Non-pigmented ciliary epithelial cell (primary cell): Measurements from ENCODE around the gene IFNG-AS1.

ENCODE experiments used
- DNase-seq: peaks from one replicate; pipeline ENCODE4 v3.0.0-alpha.2; 2010; ENCODE audit warnings: low read depth

IFNG-AS1 gene

DNA sequence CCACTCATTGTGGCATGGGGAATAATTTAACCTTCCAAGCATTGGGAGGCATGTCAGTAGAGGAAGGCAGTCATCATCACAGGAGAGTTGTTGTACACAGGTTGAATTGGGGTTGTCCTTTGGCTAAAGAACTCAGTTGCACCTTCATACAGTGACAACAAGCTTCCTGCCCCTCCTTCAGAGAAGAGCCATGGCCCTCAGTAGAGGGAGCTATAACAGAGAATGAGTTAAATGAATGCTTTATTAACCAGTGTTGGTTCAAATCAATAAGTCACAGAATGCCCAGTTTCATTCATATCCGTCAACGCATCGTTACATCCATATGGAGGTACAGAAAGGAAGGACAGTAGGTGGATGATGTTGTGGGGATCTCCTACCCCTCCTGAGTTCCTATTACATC is 4.8 kb downstream of the IFNG-AS1 start:
- no peak for DNase-seq

DNA sequence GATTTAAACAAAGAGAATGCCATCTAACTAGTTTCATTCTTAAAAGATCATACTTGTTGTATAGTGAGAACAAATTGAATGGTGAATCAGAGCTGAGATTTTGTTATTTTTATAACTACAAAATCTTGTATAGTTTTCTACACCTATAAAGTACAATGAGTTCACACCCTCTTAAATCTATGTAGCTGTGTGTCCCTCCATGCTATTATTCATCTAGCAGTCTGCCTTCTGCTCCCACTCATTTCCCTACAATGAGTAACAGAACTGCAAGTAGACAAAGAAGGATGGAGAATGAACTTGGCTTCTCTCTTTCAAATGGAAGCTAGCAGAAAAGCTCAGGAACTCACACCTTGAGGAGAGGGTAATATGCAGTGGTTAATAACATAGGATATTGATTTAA is 7.1 kb downstream of the IFNG-AS1 start:
- no peak for DNase-seq

DNA sequence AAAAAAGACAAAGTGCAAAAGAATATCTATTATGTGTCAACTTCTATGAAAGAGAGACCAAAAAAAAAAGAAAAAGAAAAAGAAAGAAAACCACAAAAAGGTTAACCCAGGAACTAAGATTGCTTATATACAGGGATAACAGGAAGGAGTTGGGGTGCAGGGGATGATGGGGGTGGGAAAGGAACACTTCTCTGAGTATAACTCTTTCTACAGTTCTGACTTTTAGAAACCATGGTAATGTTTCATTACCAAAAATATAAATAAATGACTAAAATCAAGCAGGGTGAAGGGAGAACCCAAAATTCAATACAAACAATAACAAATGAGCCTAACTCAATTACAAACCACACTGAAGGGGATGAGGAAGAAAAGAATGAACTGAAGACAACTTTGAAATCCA is 9.1 kb downstream of the IFNG-AS1 start:
- no peak for DNase-seq

- no peak for DNase-seq
Measured at GRCh38 chr12:67999244-67999643, 10.0 kb downstream of the IFNG-AS1 start.

GRCh38 chr12:68001486-68002466 is 12.5 kb downstream of the IFNG-AS1 start:
- no peak for DNase-seq

- DNase-seq, result no peak
Measured at GRCh38 chr12:68003777-68004176, 14.5 kb downstream of the IFNG-AS1 start.

- DNase-seq, result no peak
Measured at GRCh38 chr12:68007033-68007432, 17.8 kb downstream of the IFNG-AS1 start.

- DNase-seq, result no peak
Measured at GRCh38 chr12:68007466-68007865, 18.2 kb downstream of the IFNG-AS1 start.

DNA sequence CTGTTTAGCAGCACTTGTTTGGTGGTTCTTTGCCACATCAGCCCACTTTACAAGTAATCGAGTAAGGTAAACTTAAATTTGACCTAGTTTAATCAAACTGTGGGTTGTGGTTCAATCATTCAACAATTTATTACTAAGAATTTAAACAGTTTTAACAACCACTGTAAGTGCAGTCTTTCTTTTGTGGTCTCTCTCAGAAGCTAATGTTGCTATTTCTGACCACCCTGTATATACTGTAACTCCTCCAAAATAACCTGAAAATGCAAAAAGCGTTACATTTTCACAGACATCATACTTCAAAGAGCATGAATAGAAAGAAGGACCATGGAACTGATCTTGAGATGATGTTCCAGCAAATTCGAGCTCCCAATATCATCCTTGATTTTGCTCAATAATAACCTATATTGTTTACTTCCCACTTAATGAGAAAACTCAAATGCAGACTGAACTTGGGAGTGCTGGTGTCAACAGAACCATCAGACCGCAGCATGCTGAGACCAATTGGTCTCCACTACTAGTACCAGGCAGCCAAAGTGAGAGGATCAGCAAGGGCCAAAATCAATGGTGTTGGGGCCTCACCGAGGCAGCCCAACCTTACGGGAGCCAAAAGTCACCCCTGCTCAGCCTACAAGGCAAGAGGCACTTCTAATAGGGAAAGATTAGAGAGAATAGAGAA is 22.1 kb downstream of the IFNG-AS1 start:
- no peak for DNase-seq

DNA sequence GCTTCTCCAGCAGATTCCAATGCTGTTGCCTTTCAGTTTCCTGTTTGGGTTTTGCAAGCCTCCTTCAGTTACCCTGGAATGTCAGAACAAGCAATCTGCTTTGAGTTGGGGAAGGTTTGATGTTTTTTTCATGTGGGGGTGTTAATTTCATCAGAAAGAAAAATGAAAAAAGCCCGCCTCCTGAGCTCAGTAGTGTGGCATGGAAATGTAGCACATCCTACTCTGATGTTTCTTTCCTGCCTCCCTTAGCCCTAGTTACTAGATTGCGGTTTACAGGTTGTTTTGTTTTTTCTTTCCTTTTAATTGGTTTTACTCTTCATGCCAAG is 22.6 kb downstream of the IFNG-AS1 start:
- DNase-seq, result no peak

DNA sequence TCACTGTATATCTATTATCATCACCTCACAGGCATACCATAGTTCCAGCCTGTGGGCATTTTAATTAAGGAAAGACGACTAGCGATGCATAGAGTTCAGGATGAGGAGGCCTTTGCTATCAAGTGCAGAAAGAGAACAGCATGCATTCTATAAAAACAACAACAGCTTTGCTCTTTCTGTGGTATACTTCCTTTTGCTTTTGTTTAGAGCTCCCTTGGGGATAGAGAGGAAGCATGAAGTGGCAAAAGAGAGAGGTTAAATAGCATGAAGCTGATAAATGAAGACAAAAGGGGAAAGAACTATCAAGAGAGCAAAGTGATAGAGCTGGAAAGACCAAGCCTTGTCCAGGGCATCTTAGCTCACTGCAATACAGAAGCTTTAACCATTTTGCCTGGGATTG is 23.5 kb downstream of the IFNG-AS1 start:
- DNase-seq, result no peak

- no peak for DNase-seq
Measured at GRCh38 chr12:68013181-68013580, 23.9 kb downstream of the IFNG-AS1 start.

- no peak for DNase-seq
Measured at GRCh38 chr12:68016136-68016535, 26.9 kb downstream of the IFNG-AS1 start.

- DNase-seq, result no peak
Measured at GRCh38 chr12:68018315-68018714, 29.1 kb downstream of the IFNG-AS1 start.

- DNase-seq, result no peak
Measured at GRCh38 chr12:68020049-68020448, 30.8 kb downstream of the IFNG-AS1 start.

DNA sequence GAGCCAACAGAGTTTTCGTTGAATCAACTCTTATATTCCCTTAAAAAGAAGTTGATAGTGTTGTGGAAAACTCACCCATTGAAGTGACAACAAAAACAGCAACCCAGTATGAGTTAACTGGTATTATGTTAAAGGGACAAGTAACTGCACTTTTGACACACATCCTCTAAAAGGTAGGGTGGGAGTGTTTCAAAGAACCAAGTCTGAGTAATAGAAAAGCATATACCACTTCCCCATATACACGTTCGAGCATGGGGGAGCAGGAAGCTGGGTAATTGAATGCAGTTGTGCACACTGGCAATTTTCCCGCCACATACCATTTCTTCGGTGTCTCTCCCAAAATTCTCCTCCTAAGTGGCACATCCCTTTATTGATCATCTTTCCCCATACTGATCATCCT is 31.5 kb downstream of the IFNG-AS1 start:
- DNase-seq, result no peak

GRCh38 chr12:68028647-68029046 is 39.4 kb downstream of the IFNG-AS1 start:
- DNase-seq, result no peak

- no peak for DNase-seq
Measured at GRCh38 chr12:68030248-68030647, 41.0 kb downstream of the IFNG-AS1 start.

DNA sequence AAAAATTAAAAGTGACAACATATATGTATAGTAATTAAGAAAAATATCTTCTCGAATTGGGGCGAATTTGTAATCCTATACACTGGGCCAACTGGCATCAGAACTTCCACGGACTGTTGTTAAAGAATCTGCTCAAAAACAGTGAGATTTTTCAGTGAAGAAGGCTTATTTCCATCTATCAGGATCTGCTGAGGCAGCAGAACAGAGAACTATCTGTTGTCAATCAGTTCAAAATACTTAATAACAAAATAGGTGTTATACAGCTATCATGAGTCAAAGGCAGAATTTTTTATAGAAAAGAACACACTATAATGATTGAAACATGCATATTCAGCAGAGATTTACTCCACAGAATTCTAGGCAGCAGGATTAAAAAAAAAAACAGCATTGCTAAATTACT is 41.9 kb downstream of the IFNG-AS1 start:
- no peak for DNase-seq

GRCh38 chr12:68031881-68032739 is 42.9 kb downstream of the IFNG-AS1 start:
- no peak for DNase-seq

- no peak for DNase-seq
Measured at GRCh38 chr12:68034567-68034966, 45.3 kb downstream of the IFNG-AS1 start.

- DNase-seq, result no peak
Measured at GRCh38 chr12:68036642-68037041, 47.4 kb downstream of the IFNG-AS1 start.
